Hepatocyte (in vitro differentiated cells): Measurements from ENCODE around the gene ZNF764.

Experiments
- EZH2 ChIP-seq: fragments of 200-600 bp; sonication (generic); IDR thresholded peaks from 2 replicates; pipeline ENCODE4 v1.6.1; 2016; ENCODE audit warnings: antibody characterized with exemption, mild to moderate bottlenecking, borderline replicate concordance
- TF ChIP-seq, protein P1 (sequence below): fragments of 200-600 bp; sonication (generic); IDR thresholded peaks from 2 replicates; pipeline ENCODE4 v1.5.1; 2016; ENCODE audit warnings: antibody characterized with exemption, mild to moderate bottlenecking; ENCODE audit not compliant: poor library complexity

DNA sequence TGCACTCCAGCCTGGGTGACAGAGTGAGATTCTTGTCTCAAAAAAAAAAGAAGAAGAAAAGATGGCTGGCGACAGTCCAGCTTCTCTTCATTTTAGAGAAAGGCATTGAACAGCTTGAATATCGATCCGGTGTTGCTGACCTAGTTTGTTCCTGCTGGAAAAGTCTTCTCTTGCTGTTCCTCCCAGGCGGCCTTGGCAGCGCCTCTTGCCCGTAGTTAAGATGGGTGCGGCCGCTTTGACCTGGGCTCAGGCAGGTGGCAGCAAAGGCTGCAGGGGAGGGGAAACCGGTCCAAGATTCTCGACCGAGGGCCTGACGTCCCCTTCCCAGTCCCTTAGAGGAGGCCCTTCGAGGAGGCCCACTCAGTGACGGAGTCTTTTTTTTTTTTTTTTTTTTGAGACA, 3.8 kb upstream of the ZNF764 start:
- TF ChIP-seq, protein P1, sequence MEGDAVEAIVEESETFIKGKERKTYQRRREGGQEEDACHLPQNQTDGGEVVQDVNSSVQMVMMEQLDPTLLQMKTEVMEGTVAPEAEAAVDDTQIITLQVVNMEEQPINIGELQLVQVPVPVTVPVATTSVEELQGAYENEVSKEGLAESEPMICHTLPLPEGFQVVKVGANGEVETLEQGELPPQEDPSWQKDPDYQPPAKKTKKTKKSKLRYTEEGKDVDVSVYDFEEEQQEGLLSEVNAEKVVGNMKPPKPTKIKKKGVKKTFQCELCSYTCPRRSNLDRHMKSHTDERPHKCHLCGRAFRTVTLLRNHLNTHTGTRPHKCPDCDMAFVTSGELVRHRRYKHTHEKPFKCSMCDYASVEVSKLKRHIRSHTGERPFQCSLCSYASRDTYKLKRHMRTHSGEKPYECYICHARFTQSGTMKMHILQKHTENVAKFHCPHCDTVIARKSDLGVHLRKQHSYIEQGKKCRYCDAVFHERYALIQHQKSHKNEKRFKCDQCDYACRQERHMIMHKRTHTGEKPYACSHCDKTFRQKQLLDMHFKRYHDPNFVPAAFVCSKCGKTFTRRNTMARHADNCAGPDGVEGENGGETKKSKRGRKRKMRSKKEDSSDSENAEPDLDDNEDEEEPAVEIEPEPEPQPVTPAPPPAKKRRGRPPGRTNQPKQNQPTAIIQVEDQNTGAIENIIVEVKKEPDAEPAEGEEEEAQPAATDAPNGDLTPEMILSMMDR: no peak
- no peak for TF ChIP-seq EZH2
